AG04449 (cell line): Measurements from ENCODE around the gene CYP20A1.
A peak's percentile ranks its signal among the peaks of the same experiment; 100 is the strongest.
"Not testable (repeated sequence)": the region's sequence is repeated elsewhere in the genome, so short reads cannot be mapped to it uniquely, and the experiment has no call there.

Source experiments
- CTCF ChIA-PET: fragments of 350-600 bp; formaldehyde crosslinking; extraction: SDS; loops from one replicate; lab custom pipeline; 2021; ENCODE audit warnings: antibody characterized with exemption; lab: Yijun Ruan, JAX
- POLR2A ChIA-PET: fragments of 400-600, 350-600 bp; formaldehyde crosslinking; extraction: SDS; loops from one replicate; lab custom pipeline; 2020; ENCODE audit warnings: antibody characterized with exemption, inconsistent platforms; lab: Yijun Ruan, JAX
- DNase-seq: peaks from one replicate; pipeline ENCODE4 v3.0.0-alpha.2; 2010; ENCODE audit warnings: low read depth, low spot score
- H3K4me3 ChIP-seq: 2 replicates; pipeline ENCODE4 v1.5.1; 2011; ENCODE audit warnings: low read depth, mild to moderate bottlenecking, control low read depth, low read length
- TF ChIP-seq, protein P1 (sequence below): IDR thresholded peaks from one replicate; pipeline ENCODE4 v1.5.1; 2011; ENCODE audit warnings: mild to moderate bottlenecking, moderate library complexity, low read length, control low read depth, inconsistent platforms; ENCODE audit not compliant: insufficient read depth; ENCODE audit errors: missing control alignments

CYP20A1 gene

DNA sequence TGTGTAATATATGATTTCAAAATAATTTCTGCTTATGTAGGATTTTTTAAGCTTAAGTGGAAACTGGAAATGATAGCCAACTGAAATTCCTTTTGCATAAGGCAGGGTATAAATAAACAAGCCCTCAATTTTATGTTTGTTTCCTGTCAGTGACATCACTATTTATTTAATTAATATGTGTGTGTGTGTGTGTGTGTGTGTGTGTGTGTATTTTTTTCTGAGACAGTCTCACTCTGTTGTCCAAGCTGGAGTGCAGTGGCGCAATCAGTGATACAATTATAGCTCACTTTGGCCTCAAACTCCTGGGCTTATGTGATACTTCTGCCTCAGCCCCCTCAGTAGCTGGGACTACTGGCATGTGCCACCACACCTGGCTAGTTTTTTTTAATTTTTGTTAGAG lies 29.3 kb upstream of the CYP20A1 start:
- POLR2A ChIA-PET, result no interaction called here
- CTCF ChIA-PET, result no interaction called here

DNA sequence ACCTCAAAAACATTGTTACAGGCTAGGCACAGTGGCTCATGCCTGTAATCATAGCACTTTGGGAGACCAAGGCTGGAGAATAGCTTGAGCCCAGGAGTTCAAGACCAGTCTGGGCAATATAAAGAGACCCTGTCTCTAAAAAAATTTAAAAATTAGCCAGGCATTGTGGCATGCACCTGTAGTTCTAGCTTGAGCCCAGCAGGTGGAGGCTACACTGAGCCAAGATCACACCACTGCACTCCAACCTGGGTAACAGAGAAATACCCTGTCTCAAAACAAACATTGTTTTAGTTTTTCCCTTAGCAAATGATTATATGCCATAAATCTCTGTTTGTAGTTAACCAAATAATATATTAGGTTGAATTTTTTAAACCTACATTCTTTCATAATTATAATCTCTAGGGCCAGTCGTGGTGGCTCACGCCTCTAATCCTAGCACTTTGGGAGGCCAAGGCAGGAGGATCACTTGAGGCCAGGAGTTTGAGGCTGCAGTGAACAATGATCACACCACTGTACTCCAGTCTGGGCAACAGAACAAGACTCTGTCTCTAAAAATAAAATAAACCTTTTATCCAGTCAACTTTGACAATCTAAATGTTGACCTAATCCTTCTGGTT lies 13.3 kb upstream of the CYP20A1 start:
- no peak for DNase-seq
- H3K4me3 ChIP-seq, result no peak overlapping the region
- TF ChIP-seq, protein P1, sequence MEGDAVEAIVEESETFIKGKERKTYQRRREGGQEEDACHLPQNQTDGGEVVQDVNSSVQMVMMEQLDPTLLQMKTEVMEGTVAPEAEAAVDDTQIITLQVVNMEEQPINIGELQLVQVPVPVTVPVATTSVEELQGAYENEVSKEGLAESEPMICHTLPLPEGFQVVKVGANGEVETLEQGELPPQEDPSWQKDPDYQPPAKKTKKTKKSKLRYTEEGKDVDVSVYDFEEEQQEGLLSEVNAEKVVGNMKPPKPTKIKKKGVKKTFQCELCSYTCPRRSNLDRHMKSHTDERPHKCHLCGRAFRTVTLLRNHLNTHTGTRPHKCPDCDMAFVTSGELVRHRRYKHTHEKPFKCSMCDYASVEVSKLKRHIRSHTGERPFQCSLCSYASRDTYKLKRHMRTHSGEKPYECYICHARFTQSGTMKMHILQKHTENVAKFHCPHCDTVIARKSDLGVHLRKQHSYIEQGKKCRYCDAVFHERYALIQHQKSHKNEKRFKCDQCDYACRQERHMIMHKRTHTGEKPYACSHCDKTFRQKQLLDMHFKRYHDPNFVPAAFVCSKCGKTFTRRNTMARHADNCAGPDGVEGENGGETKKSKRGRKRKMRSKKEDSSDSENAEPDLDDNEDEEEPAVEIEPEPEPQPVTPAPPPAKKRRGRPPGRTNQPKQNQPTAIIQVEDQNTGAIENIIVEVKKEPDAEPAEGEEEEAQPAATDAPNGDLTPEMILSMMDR, result peak; percentile 64
- ChIA-PET POLR2A (no interaction called here), CTCF (interaction anchor here (0.8 to 3.5 kb wide), 17 partner anchors 8 to 684 kb away, joined by 3 to 18 read pairs (median 7); partner anchors contain the start of gene CYP20A1)

More for the DNA sequence above, 29.3 kb upstream of the CYP20A1 start:
- TF ChIP-seq, protein P1, result no peak
- H3K4me3 ChIP-seq, result no peak overlapping the region
- DNase-seq, result no peak

DNA sequence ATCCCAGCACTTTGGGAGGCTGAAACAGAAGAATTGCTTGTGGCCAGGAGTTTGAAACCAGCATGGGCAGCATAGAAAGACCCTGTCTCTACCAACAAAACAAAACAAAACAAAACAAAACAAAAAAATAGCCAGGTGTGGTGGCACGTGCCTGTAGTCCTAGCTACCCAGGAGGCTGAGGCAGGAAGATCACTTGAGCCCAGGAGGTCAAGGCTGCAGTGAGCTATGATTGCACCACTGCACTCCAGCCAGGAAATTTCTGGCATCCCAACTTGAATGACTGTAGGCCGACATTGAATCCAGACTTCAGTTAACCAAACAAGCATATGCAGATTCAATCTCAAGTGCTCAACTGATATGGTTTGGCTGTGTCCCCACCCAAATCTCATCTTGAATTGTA lies 9.1 kb upstream of the CYP20A1 start:
- H3K4me3 ChIP-seq, DNase-seq, POLR2A ChIA-PET: not testable (repeated sequence)
- CTCF ChIA-PET, result interaction anchor here (1.3 kb wide), 1 partner anchor 679 kb away, joined by 5 read pairs; no protein-coding TSS in a partner anchor

DNA sequence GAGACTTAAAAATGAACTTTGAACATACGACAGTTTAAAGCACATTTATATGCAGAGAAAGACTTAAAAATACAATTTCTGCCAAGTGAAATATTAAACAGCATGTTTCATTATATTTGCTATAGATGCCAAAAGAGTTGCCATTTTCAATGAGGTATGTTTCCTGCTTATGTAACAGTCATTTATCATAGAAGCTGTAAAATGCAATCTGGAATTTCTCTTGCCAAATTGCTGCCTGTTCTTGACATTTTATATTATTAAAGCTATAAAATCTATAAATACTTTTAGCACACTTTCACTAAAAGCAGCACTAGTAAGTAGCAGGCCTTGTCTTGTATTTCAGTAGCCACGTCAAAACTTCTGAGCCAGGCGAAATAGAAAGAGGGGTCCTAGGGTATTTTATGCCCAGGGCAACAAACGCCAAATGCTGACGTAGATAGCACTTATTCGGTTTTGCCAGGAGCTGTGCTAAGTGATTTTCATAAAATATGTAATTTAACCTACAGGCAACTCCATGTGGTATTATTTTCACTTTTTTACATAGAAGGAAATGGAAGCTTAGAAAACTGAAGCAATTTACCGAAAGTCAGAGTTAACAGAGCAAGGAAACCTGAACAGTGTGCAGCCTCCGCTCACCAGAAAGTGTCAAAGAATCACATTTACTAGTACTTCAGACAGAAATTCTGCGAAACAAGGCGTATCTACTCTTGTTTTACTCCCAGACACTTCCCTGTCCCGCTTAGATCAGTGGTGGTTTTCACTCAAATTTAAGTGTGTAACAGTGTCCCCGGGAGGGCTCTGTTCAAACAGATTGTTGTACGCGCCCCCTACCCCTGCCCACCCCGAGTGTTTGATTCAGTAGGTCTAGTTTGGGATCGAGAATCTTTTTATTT lies 1.2 kb upstream of the CYP20A1 start:
- TF ChIP-seq, protein P1, result no peak
- peak overlapping the region; percentile 66; the same call in 1 of the 2 replicates for H3K4me3 ChIP-seq
- DNase-seq, result no peak
- ChIA-PET CTCF (interaction anchor here (0.6 to 4.2 kb wide), 9 partner anchors 10 to 648 kb away, joined by 3 to 19 read pairs (median 7); no protein-coding TSS in a partner anchor), POLR2A (interaction anchor here (0.6 to 1.1 kb wide), 2 partner anchors 9 to 325 kb away, joined by 3 read pairs; partner anchors contain the start of gene CARF)

DNA sequence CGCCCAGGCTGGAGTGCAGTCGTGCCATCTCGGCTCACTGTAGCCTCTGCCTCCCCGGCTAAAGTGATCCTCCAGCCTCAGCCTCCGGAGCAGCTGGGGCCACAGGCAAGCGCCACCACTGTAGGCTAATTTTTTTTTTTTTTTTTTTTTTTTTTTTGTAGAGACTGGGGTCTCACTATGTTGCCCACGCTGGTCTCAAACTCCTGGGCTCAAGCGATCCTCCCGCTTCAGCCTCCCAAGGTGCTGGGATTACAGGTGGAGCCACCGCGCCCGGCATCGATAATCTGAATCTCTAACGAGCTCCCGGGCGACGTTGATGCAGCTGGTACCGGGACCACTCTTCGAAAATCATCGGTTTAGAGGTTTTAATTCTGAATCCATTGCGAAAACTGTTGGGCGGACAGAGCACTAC lies 520 bp upstream of the CYP20A1 start:
- no peak for DNase-seq
- H3K4me3 ChIP-seq, result peak overlapping the region; percentile 66
- ChIA-PET CTCF (interaction anchor here (0.6 to 4.2 kb wide), 9 partner anchors 10 to 649 kb away, joined by 3 to 19 read pairs (median 7); no protein-coding TSS in a partner anchor), POLR2A (interaction anchor here (0.8 to 1.1 kb wide), 2 partner anchors 191 to 326 kb away, joined by 3 to 4 read pairs; partner anchors contain the start of gene CARF)
- TF ChIP-seq, protein P1, result no peak

DNA sequence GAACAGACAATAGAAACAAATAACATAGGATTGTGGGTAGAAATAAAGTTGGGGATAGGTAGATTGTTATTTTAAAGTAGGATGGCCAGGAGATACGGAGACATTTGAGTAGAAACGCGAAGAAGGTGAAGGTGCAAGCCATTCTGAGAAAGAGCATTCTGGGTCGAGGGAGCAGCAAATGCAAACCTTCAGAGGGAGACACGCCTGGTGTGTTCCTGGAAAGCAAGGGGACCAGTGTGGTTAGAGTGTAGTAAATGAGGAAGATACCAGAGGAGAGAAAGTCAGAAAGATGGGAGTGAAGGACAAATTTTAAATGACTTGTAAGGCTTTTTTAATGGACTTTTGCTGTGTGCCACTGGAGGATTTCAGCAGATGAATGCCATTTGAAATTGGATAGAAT lies 1.7 kb downstream of the CYP20A1 start:
- POLR2A ChIA-PET, result no interaction called here
- H3K4me3 ChIP-seq, result no peak overlapping the region
- CTCF ChIA-PET, result interaction anchor here (1.0 to 4.2 kb wide), 4 partner anchors 14 to 574 kb away, joined by 3 to 19 read pairs (median 10); no protein-coding TSS in a partner anchor

More for the DNA sequence above, 1.7 kb downstream of the CYP20A1 start:
- TF ChIP-seq, protein P1, result no peak
- no peak for DNase-seq
